HG03159 (cell line): ENCODE measurements around the gene CR1L.
"Not testable (repeated sequence)": the region's sequence is repeated elsewhere in the genome, so short reads cannot be mapped to it uniquely, and the experiment has no call there.

Source experiments
- ATAC-seq: cut with Tn5 transposase; IDR thresholded peaks from one replicate; pipeline ENCODE4 v1.9.1; 2021; ENCODE audit warnings: mild to moderate bottlenecking, moderate library complexity; ENCODE audit not compliant: unreplicated experiment

The CR1L gene

GRCh38 chr1:207644852-207645634, at the start of gene CR1L:
Gene CR1L, plus strand, starts transcription at chr1:207645133. Its CDS starts 101 bp downstream, at chr1:207645234.
- peak; percentile 97 for ATAC-seq

GRCh38 chr1:207603777-207604176, 41.2 kb upstream of the CR1L start:
- ATAC-seq, result no peak

- ATAC-seq, result no peak
Observed at GRCh38 chr1:207605444-207606361, 39.2 kb upstream of the CR1L start.

GRCh38 chr1:207606362-207606755, 38.6 kb upstream of the CR1L start:
- ATAC-seq, result no peak

GRCh38 chr1:207612762-207613161, 32.2 kb upstream of the CR1L start:
- no peak for ATAC-seq

- peak; percentile 96 for ATAC-seq
Observed at GRCh38 chr1:207619871-207620542, 24.9 kb upstream of the CR1L start.

GRCh38 chr1:207620543-207620893, 24.4 kb upstream of the CR1L start:
- no peak for ATAC-seq

GRCh38 chr1:207625504-207626071, 19.3 kb upstream of the CR1L start:
- ATAC-seq, result not testable (repeated sequence)

GRCh38 chr1:207626972-207627337, 18.0 kb upstream of the CR1L start:
- no peak for ATAC-seq

- no peak for ATAC-seq
Observed at GRCh38 chr1:207627496-207627895, 17.4 kb upstream of the CR1L start.

GRCh38 chr1:207628776-207629175, 16.2 kb upstream of the CR1L start:
- ATAC-seq, result no peak

- no peak for ATAC-seq
Observed at GRCh38 chr1:207631137-207631536, 13.8 kb upstream of the CR1L start.

GRCh38 chr1:207633226-207633625, 11.7 kb upstream of the CR1L start:
- no peak for ATAC-seq

- ATAC-seq, result not testable (repeated sequence)
Observed at GRCh38 chr1:207633699-207634289, 11.1 kb upstream of the CR1L start.

- ATAC-seq, result not testable (repeated sequence)
Observed at GRCh38 chr1:207634293-207634692, 10.6 kb upstream of the CR1L start.

- ATAC-seq, result not testable (repeated sequence)
Observed at GRCh38 chr1:207635569-207636186, 9.3 kb upstream of the CR1L start.

GRCh38 chr1:207638487-207639145, 6.3 kb upstream of the CR1L start:
- ATAC-seq, result not testable (repeated sequence)

- ATAC-seq, result not testable (repeated sequence)
Observed at GRCh38 chr1:207639362-207639761, 5.6 kb upstream of the CR1L start.

- ATAC-seq, result no peak
Observed at GRCh38 chr1:207644166-207644851, 624 bp upstream of the CR1L start.
